ENCODE measurements around the gene ZNF317. TPM values are rescaled to one million over a fixed set of nuclear protein-coding genes. Genes with fewer than 3 reads are reported as not detected.

The ZNF317 gene
- total RNA-seq, 4 donors from 2014 or later, result 18.0 to 27.2 (median 21.2) TPM

DNA sequence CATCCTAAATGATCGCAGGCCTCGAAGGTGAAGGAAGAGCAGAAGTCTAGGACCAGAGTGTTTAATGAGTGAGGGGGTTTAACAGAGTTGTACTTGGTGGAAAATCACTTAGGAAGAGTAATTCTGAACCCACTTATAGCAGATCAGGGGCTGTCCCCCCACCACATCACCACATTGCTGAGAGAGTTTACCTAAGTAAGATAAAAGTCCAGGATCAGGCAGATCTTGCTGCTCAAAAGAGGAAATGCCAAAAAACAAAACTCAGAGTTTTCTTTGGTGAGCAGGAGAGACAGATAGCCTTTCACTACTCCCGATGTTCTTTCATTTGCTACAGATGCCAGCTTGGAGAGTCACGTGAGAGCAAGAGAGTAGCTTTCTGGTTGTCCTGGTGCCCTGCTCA is 15.4 kb downstream of the ZNF317 start:
- Histone ChIP-seq H3K36me3 (peaks cover 39 to 43% of the 10 kb centered on the region in 2 donors), H3K9me3 (no peaks in the 10 kb centered on the region)

DNA sequence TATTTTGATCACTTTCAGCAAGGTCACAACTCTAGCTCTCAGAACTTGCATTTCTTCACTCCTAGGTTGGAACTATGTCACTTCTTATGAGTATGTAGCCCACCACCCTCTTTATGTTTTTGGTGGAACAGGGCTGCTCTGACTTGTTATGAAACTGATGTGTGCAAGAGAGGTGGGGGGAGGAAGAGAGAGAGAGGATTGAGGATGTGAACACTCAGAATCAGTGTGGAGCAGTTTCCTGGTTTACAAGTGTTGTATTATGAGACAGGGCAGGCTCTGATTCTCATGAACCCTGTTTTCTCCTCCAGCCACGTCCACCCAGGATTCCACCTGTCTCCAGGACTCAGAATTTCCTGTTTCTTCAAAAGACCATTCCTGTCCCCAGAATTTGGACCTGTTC is 16.1 kb downstream of the ZNF317 start:
- Histone ChIP-seq H3K27me3 (no peaks in the 10 kb centered on the region), H3K4me3 (replicated peaks in 1 of 3) (no peak overlapping the region), H3K9me3 (no peaks in the 10 kb centered on the region), H3K4me1 (no peaks in the 10 kb centered on the region), H3K36me3 (peaks cover 46 to 50% of the 10 kb centered on the region in 2 donors), H3K27ac (no peak overlapping the region)
- DNase-seq, result no peak
- intact Hi-C loops (cut with DNase I), result no loop called here
- TF ChIP-seq POLR2A (IDR thresholded peaks at IDR 0.05) (no peak), CTCF (IDR thresholded peaks at IDR 0.05) (no peak)
- WGBS, 2 donors, result 91 to 93% methylated on average over 1 of the region's 1 CpG

More for the DNA sequence above, 15.4 kb downstream of the ZNF317 start:
- Histone ChIP-seq H3K4me3 (replicated peaks in 1 of 3) (no peak overlapping the region), H3K27ac (no peak overlapping the region), H3K27me3 (no peaks in the 10 kb centered on the region), H3K4me1 (no peaks in the 10 kb centered on the region)
- intact Hi-C loops (cut with DNase I), result no loop called here
- no peak for TF ChIP-seq POLR2A (IDR thresholded peaks at IDR 0.05)
- TF ChIP-seq CTCF (IDR thresholded peaks at IDR 0.05), result no peak
- no peak for DNase-seq
- WGBS, 2 donors, result 97 to 99% methylated on average over 4 of the region's 4 CpGs

- H3K9me3 ChIP-seq, result no peaks in the 10 kb centered on the region
- WGBS, 2 donors, result 97 to 98% methylated on average over 13 of the region's 13 CpGs
- intact Hi-C loops (cut with DNase I), result no loop called here
- TF ChIP-seq CTCF (IDR thresholded peaks at IDR 0.05), result no peak
- no peak for TF ChIP-seq POLR2A (IDR thresholded peaks at IDR 0.05)
- no peaks in the 10 kb centered on the region for H3K27me3 ChIP-seq
- H3K4me3 ChIP-seq (replicated peaks in 1 of 3), result no peak overlapping the region
- no peak overlapping the region for H3K27ac ChIP-seq
- no peaks in the 10 kb centered on the region for H3K4me1 ChIP-seq
- H3K36me3 ChIP-seq, result peaks cover 69 to 76% of the 10 kb centered on the region in 2 donors
- DNase-seq, result no peak
Measured at GRCh38 chr19:9159891-9160290, 19.7 kb downstream of the ZNF317 start.

GRCh38 chr19:9161427-9161826 is 21.2 kb downstream of the ZNF317 start:
- no peak for DNase-seq
- no peaks in the 10 kb centered on the region for H3K27me3 ChIP-seq
- intact Hi-C loops (cut with DNase I), result no loop called here
- no peak overlapping the region for H3K27ac ChIP-seq
- no peaks in the 10 kb centered on the region for H3K4me1 ChIP-seq
- no peak overlapping the region for H3K4me3 ChIP-seq (replicated peaks in 1 of 3)
- peaks cover 73 to 77% of the 10 kb centered on the region in 2 donors for H3K36me3 ChIP-seq
- TF ChIP-seq CTCF (IDR thresholded peaks at IDR 0.05) (no peak), POLR2A (IDR thresholded peaks at IDR 0.05) (no peak)
- WGBS, 2 donors, result 96 to 98% methylated on average over 12 of the region's 12 CpGs
- H3K9me3 ChIP-seq, result no peaks in the 10 kb centered on the region

GRCh38 chr19:9165261-9165660 is 25.1 kb downstream of the ZNF317 start:
- no peak overlapping the region for H3K4me3 ChIP-seq (replicated peaks in 1 of 3)
- intact Hi-C loops (cut with DNase I), result no loop called here
- no peaks in the 10 kb centered on the region for H3K27me3 ChIP-seq
- H3K27ac ChIP-seq, result no peak overlapping the region
- H3K4me1 ChIP-seq, result no peaks in the 10 kb centered on the region
- DNase-seq, result no peak
- no peaks in the 10 kb centered on the region for H3K9me3 ChIP-seq
- TF ChIP-seq CTCF (IDR thresholded peaks at IDR 0.05), result no peak
- no peak for TF ChIP-seq POLR2A (IDR thresholded peaks at IDR 0.05)
- peaks cover 38 to 41% of the 10 kb centered on the region in 2 donors for H3K36me3 ChIP-seq
- whole genome bisulfite sequencing, 2 donors, result 96 to 97% methylated on average over 3 of the region's 3 CpGs

All from thyroid gland (tissue), 4 donors.